Inflammatory macrophage (primary cell): ENCODE data around the gene MAN1B1.
"Not testable (repeated sequence)": the region's sequence is repeated elsewhere in the genome, so short reads cannot be mapped to it uniquely, and the experiment has no call there.

Experiments
- DNase-seq, 2 donors: peaks; one replicate each; pipeline ENCODE4 v3.0.0-alpha.2; 2020 to 2022

MAN1B1 gene

DNA sequence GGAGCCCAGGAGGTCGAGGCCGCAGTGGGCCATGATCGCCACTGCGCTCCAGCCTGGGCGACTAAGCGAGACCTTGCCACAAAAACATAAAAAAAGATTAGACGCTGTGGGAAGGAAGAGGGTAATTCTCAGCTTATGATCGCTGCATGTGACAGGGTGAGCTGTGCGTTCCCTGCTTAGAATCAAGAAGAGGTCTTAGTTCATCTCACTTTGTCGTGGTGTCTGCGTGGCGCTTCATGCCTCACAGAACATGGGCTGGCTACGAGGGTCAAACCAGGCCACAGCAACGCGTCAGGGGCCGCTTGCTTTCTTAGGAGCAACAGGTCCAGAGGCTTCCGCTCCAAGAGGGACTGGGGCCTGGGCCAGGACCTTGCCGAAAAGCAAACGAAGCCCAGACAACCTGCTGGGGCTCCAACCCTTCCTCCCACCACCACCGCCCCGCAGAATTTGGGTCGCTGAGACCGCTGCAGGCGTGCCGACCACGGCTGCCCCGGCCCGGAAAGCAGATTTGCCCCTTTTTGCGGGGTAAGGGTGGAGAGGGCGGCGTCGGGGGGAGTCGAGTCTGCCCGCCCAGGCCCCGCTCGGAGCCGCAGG, 42.2 kb downstream of the MAN1B1 start:
- DNase-seq = no peak

DNA sequence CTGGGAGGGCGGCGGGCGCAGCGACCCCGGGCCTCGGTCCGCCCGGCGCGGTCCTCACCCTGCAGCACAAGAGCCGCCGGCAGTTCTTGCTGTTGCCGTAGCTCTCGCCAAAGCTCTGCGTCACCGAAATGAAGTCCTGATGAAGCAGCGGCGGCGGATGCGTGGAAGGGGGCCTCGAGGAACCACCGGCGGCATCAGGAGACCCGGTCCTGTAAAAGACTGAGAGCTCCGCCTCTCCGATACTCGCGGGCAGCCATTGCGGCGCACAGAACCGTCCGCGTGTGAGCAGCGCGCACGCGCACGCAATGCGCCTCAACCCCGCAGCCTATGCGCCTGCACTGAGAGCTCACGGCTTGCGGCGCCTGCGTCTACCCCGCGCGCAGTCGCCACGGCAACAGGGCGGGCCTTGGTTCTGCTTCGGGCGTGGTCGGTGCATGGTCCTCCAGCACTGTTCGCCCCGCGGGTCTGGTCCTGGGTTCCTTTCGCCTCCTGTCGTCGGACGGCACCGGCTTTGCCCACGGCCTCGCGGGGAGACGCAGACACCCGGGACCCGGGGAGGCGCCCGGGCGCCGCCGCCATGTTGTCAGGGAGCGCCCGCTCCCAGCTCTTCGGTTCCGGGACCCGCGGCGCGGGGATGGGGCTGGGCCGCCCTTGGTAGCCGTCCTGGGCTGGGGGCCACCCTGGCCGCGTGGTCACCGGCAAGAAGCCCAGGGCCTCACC, 42.8 kb downstream of the MAN1B1 start:
- DNase-seq = peak; percentile 93 to 95

DNA sequence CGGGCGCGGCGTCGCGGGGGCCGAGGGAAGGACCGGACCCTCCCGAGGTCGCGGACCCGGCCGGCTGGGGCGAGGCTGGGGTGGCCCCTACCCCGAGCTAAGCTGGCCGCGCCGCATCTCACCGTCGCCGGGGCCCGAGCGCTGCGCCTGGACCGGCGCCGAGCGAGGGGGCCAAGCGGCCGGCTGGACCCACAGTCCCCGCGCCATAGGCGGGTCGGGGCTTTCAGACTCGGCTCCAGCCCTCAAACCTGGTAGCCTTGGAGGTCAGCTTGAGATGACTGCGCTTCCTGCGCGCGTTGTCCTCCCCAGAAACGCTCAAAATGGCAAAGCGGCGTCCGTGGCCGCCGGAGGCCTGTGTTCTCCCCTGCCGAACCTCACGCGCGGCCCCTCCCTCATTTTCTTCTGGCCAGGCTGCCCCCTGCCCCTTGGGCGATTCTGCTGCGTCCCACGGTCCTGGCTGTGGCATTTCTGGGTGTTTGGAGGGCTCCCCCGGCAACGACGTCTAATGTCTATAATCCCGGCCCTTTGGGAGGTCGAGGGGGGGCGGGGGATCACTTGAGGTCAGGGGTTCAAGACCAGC, 43.5 kb downstream of the MAN1B1 start:
- peak in 1 of 2 donors; percentile 7 for DNase-seq

DNA sequence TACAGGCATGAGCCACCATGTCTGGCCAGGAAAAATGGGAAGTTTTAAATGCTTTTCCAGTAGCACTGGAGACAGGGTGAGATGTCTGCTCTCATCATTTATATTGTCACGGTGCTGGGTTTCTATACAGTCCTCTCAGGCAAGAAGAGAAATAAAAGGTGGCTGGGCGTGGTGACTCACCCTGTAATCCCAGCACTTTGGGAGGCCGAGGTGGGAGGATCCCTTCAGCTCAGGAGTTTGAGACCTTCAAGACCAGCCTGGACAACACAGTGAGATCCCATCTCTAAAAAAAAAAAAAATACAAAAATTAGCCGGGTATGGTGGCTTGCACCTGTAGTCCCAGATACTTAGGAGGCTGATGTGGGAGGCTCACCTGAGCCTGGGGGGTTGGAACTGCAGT, 47.4 kb downstream of the MAN1B1 start:
- no peak for DNase-seq

DNA sequence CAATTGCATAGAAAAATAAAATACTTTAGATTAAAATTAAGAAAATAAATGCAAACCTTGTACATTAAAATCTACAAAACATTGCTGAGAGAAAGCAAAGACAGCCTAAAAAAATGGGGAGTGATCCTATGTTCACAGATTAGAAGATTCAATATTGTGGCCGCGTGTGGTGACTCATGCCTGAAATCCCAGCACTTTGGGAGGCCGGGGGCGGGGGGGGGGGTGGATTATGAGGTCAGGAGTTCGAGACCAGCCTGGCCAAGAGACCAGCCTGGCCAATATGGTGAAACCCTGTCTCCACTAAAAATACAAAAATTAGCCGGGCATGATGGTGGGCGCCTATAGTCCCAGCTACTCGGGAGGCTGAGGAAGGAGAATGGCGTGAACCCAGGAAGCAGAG, 48.4 kb downstream of the MAN1B1 start:
- DNase-seq = not testable (repeated sequence)

DNA sequence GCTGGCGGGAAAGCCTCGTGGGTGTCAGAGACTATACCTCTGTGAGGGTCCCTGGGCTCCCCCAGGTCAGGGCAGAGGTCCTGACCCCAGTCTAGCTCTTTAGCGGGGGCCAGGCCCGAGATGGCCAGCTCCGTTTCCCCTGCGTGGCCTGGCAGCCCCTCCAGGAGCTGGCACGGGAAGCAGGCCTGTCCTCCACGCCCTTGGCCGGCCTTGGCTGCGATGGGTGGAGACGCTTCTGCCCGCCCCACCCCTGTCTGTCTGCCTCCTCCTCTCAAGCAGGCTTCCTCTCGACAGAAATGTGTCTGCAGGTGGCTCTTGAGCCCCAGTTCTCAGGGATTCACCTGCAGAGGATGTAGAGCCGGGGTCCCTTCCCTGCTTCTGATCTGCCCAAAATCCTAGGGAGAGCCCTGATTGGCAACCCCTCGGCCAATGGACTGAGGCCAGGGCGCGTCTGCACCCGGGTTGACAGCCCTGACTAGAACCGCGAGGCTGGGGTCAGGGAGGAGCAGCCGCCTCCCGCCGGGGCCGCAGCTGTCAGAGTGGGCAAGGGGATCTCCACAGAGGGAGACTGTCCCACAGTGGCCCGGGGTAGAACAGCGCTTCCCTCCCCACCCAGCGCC, 49.6 kb downstream of the MAN1B1 start:
- DNase-seq = no peak

DNA sequence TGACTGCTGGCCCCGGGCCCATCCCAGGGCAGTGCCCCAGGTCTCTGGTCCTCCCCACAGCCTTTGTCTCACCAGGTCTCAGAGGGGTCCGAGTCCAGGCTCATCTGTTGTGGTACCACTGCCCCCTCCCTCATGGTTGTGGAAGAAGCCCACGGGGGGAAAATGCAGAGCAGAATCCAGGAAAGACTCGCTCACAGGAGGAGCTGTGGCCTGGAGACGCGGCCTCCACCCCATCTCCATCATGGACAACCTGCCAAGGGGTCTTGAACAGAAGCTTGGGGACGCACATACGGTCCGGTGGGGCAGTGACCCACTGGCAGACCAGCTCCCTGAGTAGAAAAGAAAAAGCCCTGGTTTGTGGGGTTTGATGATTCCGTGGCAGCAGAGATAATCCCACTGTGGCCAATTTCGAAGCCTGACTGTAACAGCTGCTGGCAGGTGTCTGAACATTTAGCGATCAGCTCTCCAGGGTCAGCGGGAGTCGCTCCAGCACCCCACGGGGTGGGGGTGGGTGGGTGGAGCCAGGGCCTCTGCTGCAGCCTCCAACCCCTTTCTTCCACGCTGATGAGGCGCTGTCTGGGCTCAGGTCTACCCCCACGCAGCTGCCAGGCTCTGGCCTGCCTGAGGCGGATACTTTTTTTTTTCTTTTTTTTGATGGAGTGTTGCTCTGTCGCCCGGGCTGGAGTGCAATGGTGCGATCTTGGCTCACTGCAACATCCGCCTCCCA, 50.3 kb downstream of the MAN1B1 start:
- no peak for DNase-seq

DNA sequence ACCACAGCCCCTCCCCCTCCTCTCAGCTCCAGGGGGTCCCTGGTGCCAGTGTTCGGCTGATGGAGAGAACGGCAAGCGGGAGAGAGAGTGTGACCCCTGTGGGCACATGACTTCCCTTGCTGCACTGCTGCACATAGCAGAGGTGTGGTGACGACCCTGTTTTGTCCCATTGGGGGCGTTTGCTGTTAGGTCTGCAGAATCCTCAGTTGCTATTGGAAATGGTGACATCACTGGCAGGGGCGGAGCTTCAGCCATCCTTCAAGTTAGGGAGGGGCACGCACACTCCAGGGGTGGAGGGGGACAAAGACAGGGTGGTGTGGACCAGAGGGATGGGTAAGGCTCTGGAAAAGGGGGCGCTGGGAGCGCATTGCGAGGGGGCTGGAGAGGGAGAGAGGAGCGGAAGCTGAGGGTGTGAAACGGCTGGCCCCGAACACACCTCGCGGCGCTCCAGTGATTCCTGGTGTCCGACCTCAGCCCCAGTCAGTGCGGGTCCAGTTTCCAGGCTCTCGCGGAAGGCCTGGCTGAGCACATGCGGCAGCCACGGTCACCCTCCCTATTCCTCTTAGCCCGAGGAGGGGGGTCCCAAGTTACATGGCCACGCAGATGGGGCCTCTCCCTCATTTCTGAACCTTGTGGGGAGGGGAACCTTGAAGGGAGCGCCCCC, 51.4 kb downstream of the MAN1B1 start:
- no peak for DNase-seq

DNA sequence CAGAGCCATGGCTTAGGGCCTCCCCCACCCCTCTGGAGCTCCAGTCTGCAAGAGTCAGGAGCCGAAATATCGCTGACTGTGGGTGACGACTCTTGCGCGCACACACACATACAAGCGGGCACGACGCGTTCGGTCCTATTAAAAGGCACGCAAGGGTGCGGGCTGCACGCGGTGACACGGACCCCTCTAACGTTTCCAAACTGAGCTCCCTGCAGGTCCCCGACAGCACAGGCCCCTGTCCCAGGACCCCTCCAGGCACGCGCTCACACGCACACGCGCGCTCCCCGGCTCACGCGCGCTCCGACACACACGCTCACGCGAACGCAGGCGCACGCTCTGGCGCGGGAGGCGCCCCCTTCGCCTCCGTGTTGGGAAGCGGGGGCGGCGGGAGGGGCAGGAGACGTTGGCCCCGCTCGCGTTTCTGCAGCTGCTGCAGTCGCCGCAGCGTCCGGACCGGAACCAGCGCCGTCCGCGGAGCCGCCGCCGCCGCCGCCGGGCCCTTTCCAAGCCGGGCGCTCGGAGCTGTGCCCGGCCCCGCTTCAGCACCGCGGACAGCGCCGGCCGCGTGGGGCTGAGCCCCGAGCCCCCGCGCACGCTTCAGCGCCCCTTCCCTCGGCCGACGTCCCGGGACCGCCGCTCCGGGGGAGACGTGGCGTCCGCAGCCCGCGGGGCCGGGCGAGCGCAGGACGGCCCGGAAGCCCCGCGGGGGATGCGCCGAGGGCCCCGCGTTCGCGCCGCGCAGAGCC, 52.1 kb downstream of the MAN1B1 start, which contains the start of gene GRIN1:
TSS of gene GRIN1 (plus strand) at position 433 of the 746 bp plus-strand sequence. CDS start 333 bp downstream, outside the sequence.
- DNase-seq = peak in 1 of 2 donors; percentile 20

DNA sequence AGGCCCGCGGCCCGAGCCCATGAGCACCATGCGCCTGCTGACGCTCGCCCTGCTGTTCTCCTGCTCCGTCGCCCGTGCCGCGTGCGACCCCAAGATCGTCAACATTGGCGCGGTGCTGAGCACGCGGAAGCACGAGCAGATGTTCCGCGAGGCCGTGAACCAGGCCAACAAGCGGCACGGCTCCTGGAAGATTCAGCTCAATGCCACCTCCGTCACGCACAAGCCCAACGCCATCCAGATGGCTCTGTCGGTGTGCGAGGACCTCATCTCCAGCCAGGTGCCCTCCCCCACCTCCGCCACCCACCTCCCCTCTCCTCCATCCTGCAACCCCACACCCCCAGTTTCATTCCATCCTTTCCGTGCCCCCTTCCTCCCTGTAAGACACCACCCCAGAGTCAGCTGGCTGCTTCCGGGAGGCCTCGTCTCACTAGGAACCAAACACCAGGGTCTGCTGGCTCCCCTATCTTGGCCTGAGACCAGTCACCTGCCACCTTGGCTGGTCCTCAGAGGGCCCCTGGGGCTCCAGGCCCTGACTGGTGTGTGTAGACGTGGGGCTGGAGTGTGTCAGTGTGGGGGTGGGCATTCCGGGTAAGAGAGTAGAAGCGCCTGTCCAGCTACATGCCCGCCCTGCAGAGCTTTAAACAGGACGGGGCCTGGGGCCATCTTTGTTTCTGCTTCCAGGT, 52.8 kb downstream of the MAN1B1 start:
- no peak for DNase-seq

DNA sequence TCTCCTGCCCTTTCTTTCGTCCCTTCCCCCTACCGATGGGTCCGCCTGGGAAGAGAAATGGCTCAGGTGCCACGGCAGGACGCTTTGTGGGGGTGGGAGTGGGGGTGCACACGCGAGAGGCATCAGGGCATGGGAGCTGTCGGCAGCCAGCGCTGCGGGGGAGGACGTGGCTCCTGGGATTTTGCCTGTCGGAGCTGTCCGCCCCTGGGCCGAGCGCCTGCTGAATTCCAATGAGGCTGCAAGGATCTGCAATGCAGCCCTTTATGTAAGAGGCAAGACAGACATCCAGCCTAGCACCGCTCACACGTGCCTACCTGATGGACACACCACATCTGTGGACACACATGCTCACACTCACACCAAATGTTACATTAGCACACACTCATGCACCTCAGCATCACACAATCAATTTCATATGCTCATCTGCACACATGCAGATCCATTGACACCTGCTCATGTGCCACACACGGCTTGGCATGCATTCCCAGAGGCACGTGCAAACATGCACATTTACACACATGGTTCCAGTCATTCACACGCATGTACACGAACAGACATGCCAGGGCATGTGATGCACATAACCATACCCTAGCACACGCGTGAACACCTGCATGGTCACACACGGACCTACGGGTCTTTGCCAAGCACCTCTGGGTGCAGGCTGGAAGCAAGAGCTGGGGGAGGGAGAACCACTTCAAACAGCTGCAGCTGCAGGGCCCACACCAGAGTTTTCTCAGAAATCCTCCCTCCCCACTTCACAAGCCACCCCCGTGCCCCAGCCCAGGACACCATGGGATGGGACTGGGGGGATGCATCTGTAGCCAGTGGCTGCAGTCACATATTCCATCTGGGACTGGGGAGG, 53.6 kb downstream of the MAN1B1 start:
- no peak for DNase-seq

DNA sequence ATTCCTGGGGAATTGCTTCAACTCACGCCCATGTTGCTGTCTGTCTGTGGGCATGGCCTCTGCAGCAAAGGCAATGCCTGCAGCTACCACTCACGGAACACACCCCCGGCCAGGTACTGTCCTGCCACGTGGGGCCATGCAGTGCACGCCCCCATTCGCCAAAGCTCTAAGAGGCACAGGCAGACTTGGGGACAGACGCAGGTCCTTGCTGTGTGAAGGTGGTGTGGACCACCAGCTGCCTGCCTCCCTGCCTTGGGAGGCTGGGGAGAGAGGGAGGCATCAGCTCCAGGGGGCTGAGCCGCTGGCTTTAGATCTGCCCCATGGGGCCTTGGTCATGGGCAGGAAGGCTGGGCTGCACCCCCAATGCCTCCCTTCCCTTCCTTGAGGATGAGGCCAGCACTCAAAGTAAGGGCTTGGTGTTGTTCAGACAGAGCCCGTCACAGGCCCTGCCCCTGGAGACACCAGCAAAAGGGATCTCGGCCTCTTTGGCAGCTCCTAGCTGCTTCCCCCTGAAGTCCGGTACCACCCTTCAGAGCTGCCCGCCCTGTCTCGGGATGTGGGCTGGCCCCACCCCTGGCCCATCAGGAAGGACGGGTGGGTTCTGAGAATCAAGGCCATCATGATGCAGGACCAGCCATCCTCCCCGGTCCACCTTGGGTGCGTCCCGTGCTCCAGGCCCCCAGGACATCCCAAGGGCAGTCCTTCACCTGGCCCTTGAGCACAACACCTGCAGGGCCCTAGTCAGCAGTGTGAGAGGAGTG, 54.4 kb downstream of the MAN1B1 start:
- no peak for DNase-seq

DNA sequence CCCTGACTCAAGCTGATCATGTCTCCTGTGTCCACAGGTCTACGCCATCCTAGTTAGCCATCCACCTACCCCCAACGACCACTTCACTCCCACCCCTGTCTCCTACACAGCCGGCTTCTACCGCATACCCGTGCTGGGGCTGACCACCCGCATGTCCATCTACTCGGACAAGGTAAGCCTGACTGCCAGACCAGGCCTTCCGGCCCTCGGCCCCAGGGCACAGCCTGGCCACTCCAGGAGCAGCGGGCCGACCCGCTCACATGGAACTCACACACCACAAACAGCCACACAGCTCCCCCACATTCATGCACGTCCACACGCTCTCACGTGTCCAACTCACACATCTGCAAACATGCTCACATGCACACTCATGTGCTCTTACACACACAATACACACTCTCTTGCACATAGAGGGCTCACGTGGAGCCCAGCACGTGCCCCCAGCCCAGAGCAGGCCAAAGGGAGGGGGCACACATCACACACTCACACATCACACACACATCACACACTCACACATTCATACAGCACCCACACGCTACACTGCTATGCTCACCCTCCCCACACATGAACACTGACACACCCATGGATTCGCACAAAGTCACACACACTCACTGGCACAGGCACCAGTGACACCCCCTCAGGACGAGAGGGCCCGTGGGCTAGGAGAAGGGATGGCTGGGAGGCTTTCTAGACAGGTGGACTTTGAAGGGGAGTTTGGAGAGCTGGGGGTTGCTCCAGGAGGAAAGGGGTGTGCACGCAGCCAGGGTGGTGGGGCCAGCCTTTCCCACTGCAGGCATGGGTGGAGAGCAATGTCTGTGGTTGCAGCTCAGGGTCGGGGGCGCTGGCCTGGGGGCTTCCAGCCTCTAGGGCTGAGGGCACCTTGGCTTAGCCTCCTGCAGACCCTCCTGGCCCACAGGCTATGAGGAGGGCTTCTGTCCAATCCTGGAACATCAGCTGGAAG, 55.5 kb downstream of the MAN1B1 start:
- no peak for DNase-seq

DNA sequence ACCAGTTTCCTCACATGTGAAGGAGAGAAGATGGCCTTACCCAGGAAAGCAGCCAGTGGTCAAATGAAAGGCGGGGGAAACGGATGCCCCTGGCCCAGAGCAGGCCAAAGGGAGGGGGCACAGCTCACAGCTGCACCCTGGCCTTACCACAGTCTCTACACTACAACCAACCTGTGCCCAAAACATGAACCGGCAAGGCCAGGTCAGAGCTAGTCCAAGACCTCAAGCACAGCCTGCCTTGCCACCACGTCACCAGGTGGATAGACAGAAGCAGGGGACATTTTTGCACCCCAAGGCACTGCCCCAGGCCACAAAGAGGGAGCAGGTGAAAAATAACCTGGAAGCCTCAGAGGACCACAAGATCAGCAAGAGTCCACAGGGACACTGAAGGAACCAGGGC, 56.7 kb downstream of the MAN1B1 start:
- no peak for DNase-seq

DNA sequence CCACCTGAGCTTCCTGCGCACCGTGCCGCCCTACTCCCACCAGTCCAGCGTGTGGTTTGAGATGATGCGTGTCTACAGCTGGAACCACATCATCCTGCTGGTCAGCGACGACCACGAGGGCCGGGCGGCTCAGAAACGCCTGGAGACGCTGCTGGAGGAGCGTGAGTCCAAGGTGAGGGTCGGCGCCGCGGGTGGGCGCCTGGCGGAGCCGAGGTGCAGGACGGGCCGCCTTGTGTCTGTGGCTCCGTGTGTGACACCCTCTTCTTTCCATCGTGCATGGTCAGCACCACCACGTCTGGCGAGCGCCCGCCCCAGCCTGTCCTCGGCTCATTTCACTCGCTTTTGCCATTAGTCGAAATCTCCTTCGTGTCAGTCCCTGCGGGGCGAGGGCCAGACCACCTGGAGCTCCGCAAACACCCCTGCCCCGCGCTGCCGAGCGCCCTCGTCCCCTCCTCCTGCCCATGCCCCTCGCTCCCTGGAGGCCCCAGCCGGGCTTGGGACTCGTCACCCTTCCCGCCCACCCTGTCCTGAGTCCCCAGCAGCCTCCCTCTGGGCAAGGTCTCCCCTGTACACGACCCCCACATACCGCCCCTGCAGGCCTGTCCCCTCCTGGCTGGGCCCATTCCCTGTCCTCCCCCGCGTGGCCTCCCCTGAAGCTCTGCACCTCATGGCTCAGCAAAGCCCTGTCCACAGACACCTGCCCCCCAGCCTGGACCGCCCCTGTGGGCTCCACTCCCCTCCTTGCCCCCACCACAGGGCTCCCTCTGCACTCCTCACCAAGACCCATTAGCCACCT, 59.1 kb downstream of the MAN1B1 start:
- DNase-seq = no peak

DNA sequence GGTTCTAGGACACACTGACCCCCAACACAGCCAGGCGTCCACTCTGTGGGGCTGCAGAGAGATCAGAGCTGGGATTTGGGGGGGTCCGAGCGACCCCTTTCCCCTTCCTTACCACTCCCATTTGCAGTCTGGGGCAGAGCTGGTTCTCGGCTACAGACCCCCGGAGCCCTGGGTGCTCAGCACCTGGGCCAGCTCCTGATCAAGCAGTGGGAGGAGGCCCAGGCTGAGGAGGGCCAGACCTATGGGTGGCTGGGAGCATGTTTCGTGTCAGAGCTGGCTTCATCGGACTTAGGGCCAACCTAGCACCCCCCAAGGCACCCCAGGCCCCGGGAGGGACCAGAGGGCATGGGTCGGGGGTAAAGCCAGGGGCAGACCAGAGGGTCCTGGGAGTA, 59.7 kb downstream of the MAN1B1 start:
- no peak for DNase-seq
